Neural progenitor cell (in vitro differentiated cells): Measurements from ENCODE around the gene CCNK. TPM values are rescaled to one million over a fixed set of nuclear protein-coding genes. Genes with fewer than 3 reads are reported as not detected.

ENCODE experiments used
- DNase-seq: peaks from one replicate; pipeline ENCODE4 v3.0.0-alpha.2; 2016; ENCODE audit warnings: low spot score
- H2AFZ ChIP-seq: fragments of 200-600 bp; sonication (generic); replicated peaks from 2 replicates; pipeline ENCODE4 v1.6.1; 2016; ENCODE audit warnings: antibody characterized with exemption
- H3F3A ChIP-seq: fragments of 200-600 bp; sonication (generic); 2 replicates; pipeline ENCODE4 v1.6.1; 2016; ENCODE audit warnings: antibody characterized with exemption, low read depth
- H3K27ac ChIP-seq: fragments of 200-600 bp; sonication (generic); 2 replicates; pipeline ENCODE4 v1.5.1; 2016; ENCODE audit warnings: mild to moderate bottlenecking
- H3K27me3 ChIP-seq: fragments of 200-600 bp; sonication (generic); 2 replicates; pipeline ENCODE4 v1.6.1; 2016; ENCODE audit warnings: mild to moderate bottlenecking, moderate library complexity
- H3K36me3 ChIP-seq: fragments of 200-600 bp; sonication (generic); 2 replicates; pipeline ENCODE4 v1.5.1; 2016
- H3K4me1 ChIP-seq: fragments of 200-600 bp; sonication (generic); 2 replicates; pipeline ENCODE4 v1.6.1; 2016; ENCODE audit warnings: mixed run types
- H3K4me2 ChIP-seq: fragments of 200-600 bp; sonication (generic); 2 replicates; pipeline ENCODE4 v1.6.1; 2016
- H3K4me3 ChIP-seq: fragments of 200-600 bp; sonication (generic); 2 replicates; pipeline ENCODE4 v1.5.1; 2016
- H3K79me2 ChIP-seq: fragments of 200-600 bp; sonication (generic); 2 replicates; pipeline ENCODE4 v1.6.1; 2016; ENCODE audit warnings: low read depth
- H3K9ac ChIP-seq: fragments of 200-600 bp; sonication (generic); 2 replicates; pipeline ENCODE4 v1.6.1; 2016
- H3K9me3 ChIP-seq: fragments of 200-600 bp; sonication (generic); 2 replicates; pipeline ENCODE4 v1.5.1; 2016; ENCODE audit warnings: low read depth
- H4K20me1 ChIP-seq: fragments of 200-600 bp; sonication (generic); 2 replicates; pipeline ENCODE4 v1.6.1; 2016; ENCODE audit warnings: low read depth
- H3K27ac Mint-ChIP-seq: 3 replicates; pipeline ENCODE4 v1.8.0; 2021; ENCODE audit warnings: mixed read lengths
- H3K27me3 Mint-ChIP-seq: 2 replicates; pipeline ENCODE4 v1.8.0; 2022; ENCODE audit warnings: low read depth, mild to moderate bottlenecking, inconsistent platforms, moderate library complexity, mixed read lengths; ENCODE audit not compliant: insufficient read depth
- H3K36me3 Mint-ChIP-seq: 3 replicates; pipeline ENCODE4 v1.8.0; 2021; ENCODE audit warnings: mixed read lengths
- H3K4me1 Mint-ChIP-seq: 3 replicates; pipeline ENCODE4 v1.8.0; 2021; ENCODE audit warnings: mixed read lengths
- H3K4me3 Mint-ChIP-seq: 3 replicates; pipeline ENCODE4 v1.8.0; 2021; ENCODE audit warnings: mild to moderate bottlenecking, moderate library complexity, mixed read lengths
- H3K9me3 Mint-ChIP-seq: 3 replicates; pipeline ENCODE4 v1.8.0; 2020; ENCODE audit warnings: mixed read lengths
- CTCF ChIP-seq: fragments of 200-600 bp; sonication (generic); IDR thresholded peaks from 2 replicates; pipeline ENCODE4 v1.5.1; 2017; ENCODE audit warnings: antibody characterized with exemption, mild to moderate bottlenecking
- EZH2 ChIP-seq: fragments of 200-600 bp; sonication (generic); IDR thresholded peaks from 2 replicates; pipeline ENCODE4 v1.6.1; 2017; ENCODE audit warnings: antibody characterized with exemption, mild to moderate bottlenecking, moderate library complexity
- EZH2phosphoT487 ChIP-seq: fragments of 200-600 bp; sonication (generic); IDR thresholded peaks from 2 replicates; pipeline ENCODE4 v1.6.1; 2017; ENCODE audit warnings: antibody characterized with exemption
- total RNA-seq: library from RNA; depleted of rRNA; stranded (reverse); fragments of >200 nt; gene quantifications from 2 replicates; pipeline ENCODE4 v1.2.3, GENCODE V29; 2015; ENCODE audit warnings: low replicate concordance

CCNK gene
- total RNA-seq, 1 donor from 2014 or later: 19.0 TPM

DNA sequence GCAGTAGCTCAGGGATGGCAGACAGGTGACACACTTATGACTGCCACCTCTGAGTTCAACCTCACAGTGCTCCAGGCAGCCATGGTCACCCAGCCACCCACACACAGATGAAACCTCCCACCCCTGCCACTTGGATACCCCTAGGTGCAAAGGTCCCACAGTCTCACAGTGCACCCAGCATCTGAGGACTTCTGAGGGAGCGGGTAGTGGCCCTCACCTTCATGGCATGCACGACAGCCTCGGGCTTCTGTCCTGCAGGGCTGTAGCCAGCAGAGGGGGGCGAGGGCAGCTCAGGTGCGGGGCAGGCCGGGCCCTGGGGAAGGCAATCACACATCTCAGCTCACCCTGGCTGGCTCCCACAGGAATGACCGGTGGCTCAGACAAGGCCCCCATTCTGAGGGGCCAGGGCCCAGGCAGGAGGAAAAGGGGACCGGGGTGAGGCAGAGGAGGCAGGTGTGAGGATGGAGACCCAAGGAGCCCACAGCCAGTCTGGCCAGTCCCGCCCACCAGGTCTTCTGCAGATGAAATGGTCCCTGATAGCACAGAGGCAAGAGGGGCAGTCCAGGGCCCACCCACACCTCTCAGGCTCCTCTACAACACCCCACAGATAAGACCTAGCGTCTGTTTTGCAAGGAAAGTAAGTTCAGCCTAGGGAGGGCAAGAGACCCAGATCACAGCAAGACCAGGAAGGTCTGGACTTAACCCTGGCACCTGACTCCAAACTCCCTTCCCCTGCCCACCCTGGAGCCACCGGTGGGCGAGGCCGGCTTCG, 35.8 kb downstream of the CCNK start:
- H3K27me3 ChIP-seq: no peaks in the 10 kb centered on the region

DNA sequence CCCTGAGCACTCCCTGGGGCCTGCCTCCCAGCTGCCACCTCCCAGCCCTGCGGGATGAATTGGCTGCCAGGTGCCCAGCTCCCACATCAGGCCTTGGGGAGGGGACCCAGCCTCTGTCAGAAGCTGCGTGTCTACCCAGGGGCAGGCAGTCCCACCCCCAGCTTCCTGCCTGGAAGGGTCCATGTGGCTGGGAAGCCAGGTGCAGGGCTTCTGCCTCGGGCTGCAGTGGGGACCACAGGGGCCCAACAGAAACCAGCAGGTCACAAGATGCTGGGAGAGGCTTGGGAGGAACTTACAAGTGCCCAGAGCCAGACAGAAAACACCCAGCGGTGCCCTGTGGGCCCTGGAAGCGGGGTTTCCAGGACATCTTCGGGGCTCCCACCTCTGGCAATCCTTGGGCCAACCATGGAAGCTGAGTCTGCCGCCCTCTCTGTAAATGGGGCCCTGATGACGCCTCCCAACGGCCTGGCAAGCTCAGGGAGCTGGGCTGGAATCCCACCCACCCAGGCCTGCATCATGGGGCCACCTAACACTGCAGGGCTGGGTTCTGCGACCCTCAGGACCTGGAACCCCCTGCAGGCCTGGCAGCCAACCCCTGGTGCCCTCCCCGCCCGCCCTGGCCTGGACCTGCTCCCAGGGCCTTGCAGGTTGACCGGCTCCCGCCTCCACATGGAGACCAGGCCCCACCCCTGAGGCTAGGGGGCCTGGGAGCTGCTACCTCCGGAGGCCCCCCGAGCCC, 36.6 kb downstream of the CCNK start:
- no peak overlapping the region for H3K4me3 Mint-ChIP-seq
- no peak overlapping the region for H3K27ac ChIP-seq
- peaks cover 24% of the 10 kb centered on the region for H3K4me1 Mint-ChIP-seq
- no peaks in the 10 kb centered on the region for H3K9me3 ChIP-seq
- no peaks in the 10 kb centered on the region for H3K9me3 Mint-ChIP-seq
- no peak overlapping the region for H3K27ac Mint-ChIP-seq
- H3K4me2 ChIP-seq: no peak overlapping the region
- no peaks in the 10 kb centered on the region for H3K36me3 ChIP-seq
- peaks cover 28% of the 10 kb centered on the region for H4K20me1 ChIP-seq
- no peak overlapping the region for H2AFZ ChIP-seq
- H3F3A ChIP-seq: peaks cover 15% of the 10 kb centered on the region
- peaks cover 22% of the 10 kb centered on the region for H3K4me1 ChIP-seq
- no peaks in the 10 kb centered on the region for H3K27me3 ChIP-seq
- peaks cover 44% of the 10 kb centered on the region for H3K79me2 ChIP-seq
- H3K36me3 Mint-ChIP-seq: no peaks in the 10 kb centered on the region
- no peak for DNase-seq
- TF ChIP-seq EZH2 (no peak), EZH2phosphoT487 (no peak), CTCF (no peak)
- H3K4me3 ChIP-seq: no peak overlapping the region
- H3K27me3 Mint-ChIP-seq: peaks cover 3% of the 10 kb centered on the region
- H3K9ac ChIP-seq: no peak overlapping the region

More for the DNA sequence above, 35.8 kb downstream of the CCNK start:
- Mint-ChIP-seq H3K27ac (no peak overlapping the region), H3K27me3 (peaks cover 3% of the 10 kb centered on the region), H3K36me3 (peaks cover 2% of the 10 kb centered on the region), H3K4me3 (no peak overlapping the region), H3K4me1 (peaks cover 16% of the 10 kb centered on the region), H3K9me3 (no peaks in the 10 kb centered on the region)
- Histone ChIP-seq H3K79me2 (peaks cover 43% of the 10 kb centered on the region), H3K9me3 (no peaks in the 10 kb centered on the region), H3K36me3 (no peaks in the 10 kb centered on the region), H3K4me2 (no peak overlapping the region), H3F3A (peaks cover 8% of the 10 kb centered on the region), H3K4me1 (peaks cover 15% of the 10 kb centered on the region), H3K27ac (no peak overlapping the region), H3K4me3 (no peak overlapping the region), H4K20me1 (peaks cover 34% of the 10 kb centered on the region), H2AFZ (no peak overlapping the region), H3K9ac (no peak overlapping the region)
- no peak for DNase-seq
- no peak for TF ChIP-seq CTCF
- no peak for TF ChIP-seq EZH2
- no peak for TF ChIP-seq EZH2phosphoT487

GRCh38 chr14:99518441-99519346, 37.5 kb downstream of the CCNK start:
- H3K9me3 Mint-ChIP-seq: no peaks in the 10 kb centered on the region

More at GRCh38 chr14:99518441-99519346, 37.5 kb downstream of the CCNK start:
- Histone ChIP-seq H3F3A (peaks cover 24% of the 10 kb centered on the region), H3K36me3 (no peaks in the 10 kb centered on the region), H3K4me3 (no peak overlapping the region), H3K9ac (no peak overlapping the region), H3K4me2 (no peak overlapping the region), H2AFZ (no peak overlapping the region), H3K4me1 (peaks cover 30% of the 10 kb centered on the region), H3K79me2 (peaks cover 44% of the 10 kb centered on the region), H3K27me3 (no peaks in the 10 kb centered on the region), H3K9me3 (no peaks in the 10 kb centered on the region), H3K27ac (no peak overlapping the region), H4K20me1 (peaks cover 31% of the 10 kb centered on the region)
- Mint-ChIP-seq H3K27me3 (peaks cover 3% of the 10 kb centered on the region), H3K4me1 (peaks cover 31% of the 10 kb centered on the region), H3K4me3 (no peak overlapping the region), H3K36me3 (no peaks in the 10 kb centered on the region), H3K27ac (no peak overlapping the region)
- DNase-seq: peak; percentile 71
- TF ChIP-seq CTCF: peak; percentile 97
- TF ChIP-seq EZH2: no peak
